HG02642 (cell line): ENCODE measurements around the gene PAM16.
"Not testable (repeated sequence)": the region's sequence is repeated elsewhere in the genome, so short reads cannot be mapped to it uniquely, and the experiment has no call there.

ENCODE experiments used
- ATAC-seq: cut with Tn5 transposase; IDR thresholded peaks from one replicate; pipeline ENCODE4 v1.9.1; 2021; ENCODE audit warnings: mild to moderate bottlenecking; ENCODE audit not compliant: unreplicated experiment, poor library complexity

PAM16 gene

GRCh38 chr16:4337540-4338088 is 13.5 kb downstream of the PAM16 start:
- ATAC-seq, result no peak

DNA sequence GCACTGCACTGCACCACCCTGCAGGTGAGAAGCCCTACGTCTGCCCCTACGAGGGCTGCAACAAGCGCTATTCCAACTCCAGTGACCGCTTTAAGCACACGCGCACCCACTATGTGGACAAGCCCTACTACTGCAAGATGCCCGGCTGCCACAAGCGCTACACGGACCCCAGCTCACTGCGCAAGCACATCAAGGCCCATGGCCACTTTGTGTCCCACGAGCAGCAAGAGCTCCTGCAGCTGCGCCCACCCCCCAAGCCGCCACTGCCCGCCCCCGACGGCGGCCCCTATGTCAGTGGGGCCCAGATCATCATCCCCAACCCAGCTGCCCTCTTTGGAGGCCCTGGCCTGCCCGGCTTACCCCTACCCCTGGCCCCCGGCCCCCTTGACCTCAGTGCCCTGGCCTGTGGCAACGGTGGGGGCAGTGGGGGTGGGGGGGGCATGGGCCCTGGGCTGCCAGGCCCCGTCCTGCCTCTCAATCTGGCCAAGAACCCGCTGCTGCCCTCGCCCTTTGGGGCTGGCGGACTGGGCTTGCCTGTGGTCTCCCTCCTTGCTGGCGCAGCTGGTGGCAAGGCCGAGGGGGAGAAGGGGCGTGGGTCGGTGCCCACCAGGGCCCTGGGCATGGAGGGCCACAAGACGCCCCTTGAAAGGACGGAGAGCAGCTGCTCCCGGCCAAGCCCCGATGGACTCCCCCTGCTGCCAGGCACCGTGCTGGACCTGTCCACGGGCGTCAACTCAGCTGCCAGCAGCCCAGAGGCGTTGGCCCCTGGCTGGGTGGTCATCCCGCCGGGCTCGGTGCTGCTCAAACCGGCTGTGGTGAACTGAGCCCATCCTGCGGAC is 14.2 kb downstream of the PAM16 start:
- ATAC-seq, result no peak

- ATAC-seq, result no peak
Measured at GRCh38 chr16:4334724-4335495, 16.2 kb downstream of the PAM16 start.

- ATAC-seq, result not testable (repeated sequence)
Measured at GRCh38 chr16:4333714-4334113, 17.4 kb downstream of the PAM16 start.

GRCh38 chr16:4333308-4333638 is 17.8 kb downstream of the PAM16 start:
- ATAC-seq, result no peak

GRCh38 chr16:4332623-4333307 is 18.4 kb downstream of the PAM16 start:
- ATAC-seq, result no peak

GRCh38 chr16:4332083-4332482 is 19.0 kb downstream of the PAM16 start:
- no peak for ATAC-seq

DNA sequence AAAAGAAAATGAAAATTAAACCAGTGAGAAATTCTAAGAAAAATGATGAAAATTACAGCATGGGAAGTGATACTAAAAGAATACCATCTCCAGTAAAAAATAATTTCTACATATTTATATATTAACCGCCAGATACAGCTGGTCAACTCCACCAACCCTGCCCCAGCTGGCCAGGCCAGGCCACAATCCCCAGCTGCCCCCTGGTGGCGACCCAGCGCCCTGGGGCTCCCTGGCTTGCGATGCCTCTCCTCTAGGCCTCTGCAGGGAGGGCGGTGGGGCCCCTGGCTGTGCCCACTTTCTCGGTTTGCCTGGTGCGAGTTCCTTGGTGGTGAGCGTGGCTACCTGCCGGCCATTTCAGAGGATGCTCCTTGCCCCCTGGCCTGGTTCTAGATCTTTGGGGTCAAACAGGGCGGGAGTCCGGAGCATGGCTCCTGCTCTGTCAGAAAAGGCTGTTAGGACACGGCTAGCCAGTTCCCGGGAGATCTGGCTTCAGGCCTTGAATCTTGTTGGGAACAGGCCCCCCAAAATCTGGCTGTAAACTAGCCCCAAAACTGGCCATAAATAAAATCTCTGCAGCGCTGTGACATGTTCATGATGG is 20.7 kb downstream of the PAM16 start:
- peak; percentile 57 for ATAC-seq

DNA sequence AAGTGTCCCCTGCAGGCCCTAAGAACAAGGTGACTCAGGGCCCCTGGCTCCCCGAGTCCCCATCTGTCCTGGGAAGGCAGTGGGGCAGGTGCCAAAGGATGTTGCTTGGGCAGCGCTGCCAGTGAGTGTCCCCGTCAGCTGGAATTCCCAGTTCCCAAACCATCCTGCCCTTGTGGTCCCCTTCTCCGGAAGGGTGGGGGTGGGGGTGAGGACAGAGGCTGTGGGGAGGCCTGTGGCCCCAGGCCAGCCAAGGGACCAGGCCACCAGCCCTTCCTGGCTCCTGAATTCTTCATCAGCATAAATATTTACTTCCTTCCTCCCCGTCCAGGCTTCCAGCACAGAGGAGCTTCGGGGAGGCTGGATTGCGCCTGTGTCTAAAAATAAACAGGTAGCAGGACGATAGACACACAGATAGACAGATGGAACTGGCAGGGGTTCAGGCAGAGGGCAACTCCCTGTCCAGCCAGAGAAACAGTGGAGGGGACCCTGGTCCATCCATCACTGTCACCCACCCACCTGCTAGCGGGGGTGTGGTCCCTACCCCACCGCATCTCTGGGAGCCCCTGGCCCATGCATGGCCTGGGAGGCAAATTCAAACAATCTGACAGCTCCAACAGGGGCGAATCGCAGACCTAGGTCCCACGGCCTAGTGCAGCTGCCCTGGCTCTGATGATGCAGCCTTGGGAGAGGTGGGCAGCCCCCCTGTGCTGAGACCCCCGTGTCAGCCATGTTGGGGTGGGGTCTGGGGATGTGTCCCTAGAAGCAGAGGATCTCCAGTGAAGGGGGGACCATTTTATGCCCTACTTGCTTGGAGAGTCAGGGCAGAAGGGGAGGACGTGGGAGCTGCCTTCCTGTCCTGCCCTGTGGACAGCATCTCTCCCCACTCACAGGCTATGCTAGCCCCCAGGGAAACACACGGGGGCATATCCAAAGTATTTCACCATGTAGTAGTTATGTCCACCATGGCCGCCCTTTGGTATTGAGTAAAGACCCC is 22.0 kb downstream of the PAM16 start:
- ATAC-seq, result no peak

- no peak for ATAC-seq
Measured at GRCh38 chr16:4328046-4328781, 22.9 kb downstream of the PAM16 start.

GRCh38 chr16:4327386-4328045 is 23.6 kb downstream of the PAM16 start:
- no peak for ATAC-seq

GRCh38 chr16:4325253-4325758 is 25.8 kb downstream of the PAM16 start:
- ATAC-seq, result no peak

GRCh38 chr16:4324492-4325252 is 26.4 kb downstream of the PAM16 start:
- no peak for ATAC-seq

DNA sequence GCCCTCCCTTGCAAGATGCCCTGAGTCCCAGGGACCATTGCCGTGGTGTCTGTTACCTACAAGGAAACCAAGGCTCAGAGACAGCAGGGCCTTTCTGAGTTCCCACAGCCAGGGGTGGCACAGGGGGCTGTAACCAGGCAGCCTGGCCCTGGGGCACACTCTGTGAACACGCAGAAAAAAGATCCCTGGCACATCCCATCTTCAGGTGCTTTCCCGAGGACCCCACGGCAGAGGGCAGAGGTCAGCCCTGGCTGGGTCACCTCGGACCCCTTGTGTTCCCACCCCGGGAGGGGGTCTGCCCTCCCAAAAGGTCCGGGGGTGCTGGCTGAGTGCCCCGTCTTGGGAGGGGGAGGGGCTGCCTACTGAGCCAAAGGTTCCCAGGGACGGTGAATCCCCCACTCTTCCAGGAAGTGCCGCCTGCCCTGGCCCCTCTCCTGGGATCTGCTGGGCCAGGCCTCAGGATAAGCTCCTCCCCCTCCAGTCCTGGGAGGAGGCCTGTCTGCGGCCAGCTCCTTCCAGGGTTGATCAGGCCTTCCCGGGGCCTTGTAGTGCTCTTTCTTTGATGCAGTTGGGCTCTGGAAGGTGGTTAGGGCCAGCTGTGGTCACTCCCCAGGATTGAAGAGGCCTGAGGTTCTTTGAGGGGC is 27.2 kb downstream of the PAM16 start:
- ATAC-seq, result no peak

- no peak for ATAC-seq
Measured at GRCh38 chr16:4323071-4323844, 27.9 kb downstream of the PAM16 start.
